ENCODE results near the gene SHMT1.
"Not testable (repeated sequence)": the region's sequence is repeated elsewhere in the genome, so short reads cannot be mapped to it uniquely, and the experiment has no call there.

Gene SHMT1

GRCh38 chr17:18378614-18379013 is 15.3 kb upstream of the SHMT1 start:
- DNase-seq (ENCODE audit: low spot score); FAIRE-seq: not testable (repeated sequence)

DNA sequence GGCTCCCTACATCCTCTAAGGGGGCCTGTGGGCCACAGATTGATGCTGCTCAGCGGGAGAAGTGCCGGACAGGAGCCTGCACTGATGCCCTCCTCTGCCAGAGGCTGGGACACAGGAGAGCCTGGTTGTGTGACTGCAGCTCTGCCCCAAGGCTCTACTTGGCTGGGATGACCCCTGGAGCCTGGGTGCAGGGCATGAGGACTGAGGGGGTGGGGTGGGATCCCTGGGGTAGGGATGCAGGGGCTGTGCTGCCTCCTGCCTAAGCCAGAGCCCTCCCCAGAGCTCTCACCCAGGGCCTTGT is 14.8 kb upstream of the SHMT1 start:
- DNase-seq (ENCODE audit: low spot score) (no peak), FAIRE-seq (no peak)

- DNase-seq (ENCODE audit: low spot score) (no peak), FAIRE-seq (no peak)
These were observed 14.3 kb upstream of the SHMT1 start, which contains the start of gene EVPLL for GRCh38 chr17:18377437-18378204. TSS of gene EVPLL (plus strand) at chr17:18377778. CDS start at chr17:18380938, 3,160 bp downstream.

- no peak for FAIRE-seq
- DNase-seq (ENCODE audit: low spot score) = no peak
These were observed 10.9 kb upstream of the SHMT1 start for GRCh38 chr17:18374216-18374615.

GRCh38 chr17:18373181-18373580 is 9.8 kb upstream of the SHMT1 start:
- DNase-seq (ENCODE audit: low spot score); FAIRE-seq: not testable (repeated sequence)

- FAIRE-seq (no peak), DNase-seq (ENCODE audit: low spot score) (no peak)
These were observed 8.1 kb upstream of the SHMT1 start for GRCh38 chr17:18371455-18371854.

GRCh38 chr17:18370761-18371160 is 7.4 kb upstream of the SHMT1 start:
- FAIRE-seq = no peak
- DNase-seq (ENCODE audit: low spot score) = no peak

GRCh38 chr17:18368946-18369345 is 5.6 kb upstream of the SHMT1 start:
- FAIRE-seq = no peak
- no peak for DNase-seq (ENCODE audit: low spot score)

GRCh38 chr17:18364166-18364565 is 816 bp upstream of the SHMT1 start:
- DNase-seq (ENCODE audit: low spot score) (no peak), FAIRE-seq (no peak)

- peak; percentile 55 for FAIRE-seq
- DNase-seq (ENCODE audit: low spot score) = peak; percentile 64
These were observed 651 bp downstream of the SHMT1 start for GRCh38 chr17:18362698-18363100.

DNA sequence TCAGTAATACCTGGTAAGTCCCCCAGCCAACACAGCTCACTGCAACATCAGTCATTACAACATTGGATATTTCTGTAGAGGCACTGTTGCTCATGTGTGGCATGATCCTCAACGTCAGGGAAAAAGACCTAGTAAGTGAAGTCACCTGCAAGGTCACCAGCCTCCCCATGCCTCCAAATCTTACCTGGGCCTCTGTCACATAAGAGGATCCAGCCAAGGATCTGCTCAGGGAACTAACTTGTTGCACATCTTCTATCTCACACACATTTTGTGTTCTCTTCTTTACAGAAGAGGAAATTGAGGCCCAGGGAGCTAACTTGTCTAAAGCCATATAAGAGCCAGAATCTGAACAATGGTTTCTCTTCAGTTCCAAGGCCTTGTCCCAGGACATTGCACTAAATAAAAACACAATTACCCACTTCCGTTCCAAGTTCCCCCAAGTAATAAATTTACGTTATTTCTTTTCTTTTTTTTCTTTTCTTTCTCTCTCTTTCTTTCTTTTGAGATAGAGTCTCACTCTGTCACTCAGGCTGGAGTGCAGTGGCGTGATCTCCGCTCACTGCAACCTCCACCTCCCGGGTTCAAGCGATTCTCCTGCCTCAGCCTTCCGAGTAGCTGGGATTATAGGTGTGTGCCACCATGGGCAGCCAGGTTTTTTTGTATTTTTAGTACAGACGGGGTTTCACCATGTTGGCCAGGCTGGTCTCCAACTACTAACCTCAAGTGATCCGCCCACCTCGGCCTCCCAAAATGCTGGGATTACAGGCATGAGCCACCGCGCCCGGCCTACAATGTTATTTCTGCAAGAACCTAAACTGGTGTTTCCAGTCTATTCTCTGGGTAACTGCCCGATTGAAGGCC is 1.3 kb downstream of the SHMT1 start:
- FAIRE-seq = no peak
- DNase-seq (ENCODE audit: low spot score) = no peak

- FAIRE-seq (no peak), DNase-seq (ENCODE audit: low spot score) (no peak)
These were observed 2.8 kb downstream of the SHMT1 start for GRCh38 chr17:18360518-18360917.

DNA sequence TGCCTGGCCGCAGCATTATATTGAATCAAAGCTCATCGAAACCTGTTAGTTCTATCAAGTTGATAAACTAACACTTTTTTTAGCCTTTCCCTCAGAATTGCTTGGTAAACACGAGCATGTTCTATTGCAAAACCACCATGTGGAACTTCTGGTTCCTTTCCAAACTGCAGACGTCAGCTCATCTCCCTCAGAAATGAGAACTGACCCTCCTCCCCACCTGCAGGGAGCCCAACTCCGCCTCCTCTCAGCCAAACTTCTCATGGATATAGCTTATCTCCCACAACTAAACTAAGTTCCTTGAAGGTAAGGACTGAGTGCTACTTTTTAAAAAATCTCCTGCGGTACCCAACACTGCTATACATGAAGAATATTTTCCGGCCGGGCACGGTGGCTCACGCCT is 6.7 kb downstream of the SHMT1 start:
- FAIRE-seq = no peak
- no peak for DNase-seq (ENCODE audit: low spot score)

- DNase-seq (ENCODE audit: low spot score) (no peak), FAIRE-seq (no peak)
These were observed 9.8 kb downstream of the SHMT1 start for GRCh38 chr17:18353541-18353940.

GRCh38 chr17:18344021-18344420 is 19.3 kb downstream of the SHMT1 start:
- no peak for FAIRE-seq
- DNase-seq (ENCODE audit: low spot score) = no peak

- FAIRE-seq (no peak), DNase-seq (ENCODE audit: low spot score) (no peak)
These were observed 23.4 kb downstream of the SHMT1 start for GRCh38 chr17:18339933-18340332.

DNA sequence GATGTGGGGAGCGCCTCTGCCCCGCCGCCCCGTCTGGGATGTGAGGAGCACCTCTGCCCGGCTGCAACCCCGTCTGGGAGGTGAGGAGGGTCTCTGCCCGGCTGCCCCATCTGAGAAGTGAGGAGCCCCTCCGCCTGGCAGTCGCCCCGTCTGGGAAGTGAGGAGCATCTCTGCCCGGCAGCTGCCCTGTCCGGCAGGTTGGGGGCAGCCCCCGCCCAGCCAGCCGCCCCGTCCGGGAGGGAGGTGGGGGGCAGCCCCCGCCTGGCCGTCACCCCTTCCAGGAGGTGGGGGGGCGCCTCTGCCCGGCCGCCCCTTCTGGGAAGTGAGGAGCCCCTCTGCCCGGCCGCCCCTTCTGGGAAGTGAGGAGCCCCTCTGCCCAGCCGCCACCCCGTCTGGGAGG is 25.2 kb downstream of the SHMT1 start:
- not testable (repeated sequence) for FAIRE-seq; DNase-seq (ENCODE audit: low spot score)

DNA sequence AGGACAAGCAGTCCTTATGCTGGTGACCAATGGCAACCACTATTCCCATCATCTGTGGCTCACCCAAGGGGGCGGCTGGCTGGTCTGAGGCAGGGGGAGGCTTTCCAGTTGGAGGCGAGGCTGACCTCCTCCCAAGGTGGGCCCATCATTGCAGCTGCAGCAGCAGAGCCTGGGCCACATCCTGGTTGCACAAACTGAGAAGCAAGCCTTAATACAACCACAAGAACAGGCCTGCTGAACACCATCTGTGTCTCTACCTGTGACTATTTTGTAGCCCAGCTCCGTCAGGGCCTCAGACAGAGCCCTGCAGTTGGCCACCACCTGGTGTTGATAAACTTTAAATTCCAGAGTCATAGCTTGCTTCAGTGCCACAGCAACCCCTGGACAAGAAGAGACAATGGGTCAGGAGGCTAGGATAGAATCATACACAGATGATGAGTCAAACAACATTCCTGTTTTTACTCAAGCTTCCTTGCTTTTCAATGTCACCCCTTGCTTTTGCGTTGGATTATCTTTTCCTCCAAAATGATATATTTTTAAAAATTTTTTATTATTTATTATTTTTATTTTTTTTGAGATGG is 30.4 kb downstream of the SHMT1 start:
- DNase-seq (ENCODE audit: low spot score) = no peak

DNA sequence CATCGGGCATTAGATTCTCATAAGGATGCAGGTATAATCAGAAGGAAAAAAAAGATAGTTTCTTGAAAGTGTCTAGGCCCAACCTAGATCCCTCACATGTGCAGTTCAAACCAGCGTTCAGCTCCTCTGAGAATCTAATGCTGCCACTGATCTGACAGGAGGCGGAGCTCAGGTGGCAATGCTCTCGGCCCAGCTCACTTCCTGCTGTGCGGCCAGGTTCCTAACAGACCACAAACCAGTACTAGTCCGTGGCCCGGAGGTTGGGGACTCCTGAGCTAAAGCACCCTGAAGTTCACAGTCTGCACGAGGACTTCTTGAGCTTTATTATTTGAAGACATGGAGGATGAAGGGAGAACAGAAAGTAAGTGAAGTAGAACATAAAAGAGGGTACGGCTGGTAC is 31.5 kb downstream of the SHMT1 start:
- no peak for FAIRE-seq
- DNase-seq (ENCODE audit: low spot score) = no peak

More for the DNA sequence above, 30.4 kb downstream of the SHMT1 start:
- FAIRE-seq = no peak

GRCh38 chr17:18328643-18329204 is 34.6 kb downstream of the SHMT1 start:
- FAIRE-seq (no peak), DNase-seq (ENCODE audit: low spot score) (no peak)

- DNase-seq (ENCODE audit: low spot score) (no peak), FAIRE-seq (no peak)
These were observed 35.8 kb downstream of the SHMT1 start for GRCh38 chr17:18327556-18327955.

- DNase-seq (ENCODE audit: low spot score) (no peak), FAIRE-seq (no peak)
These were observed 36.3 kb downstream of the SHMT1 start for GRCh38 chr17:18327093-18327492.
